Fibroblast of peridontal ligament (primary cell): ENCODE data around the gene VMP1.
"Not testable (repeated sequence)": the region's sequence is repeated elsewhere in the genome, so short reads cannot be mapped to it uniquely, and the experiment has no call there.

ENCODE experiments used
- DNase-seq: peaks from one replicate; pipeline ENCODE4 v3.0.0-alpha.2; 2010; ENCODE audit errors: extremely low read depth

The VMP1 gene

GRCh38 chr17:59840329-59841090 is 133.1 kb downstream of the VMP1 start:
- DNase-seq = peak; percentile 63

GRCh38 chr17:59841091-59841881 is 133.8 kb downstream of the VMP1 start:
- DNase-seq = peak; percentile 43

- not testable (repeated sequence) for DNase-seq
These were observed 134.4 kb downstream of the VMP1 start for GRCh38 chr17:59841882-59842263.

- DNase-seq = peak; percentile 97
These were observed 135.6 kb downstream of the VMP1 start for GRCh38 chr17:59842901-59843652.

GRCh38 chr17:59844884-59845594 is 137.6 kb downstream of the VMP1 start:
- DNase-seq = peak; percentile 69

GRCh38 chr17:59845595-59846393 is 138.3 kb downstream of the VMP1 start:
- DNase-seq = peak; percentile 95

GRCh38 chr17:59846394-59847165 is 139.1 kb downstream of the VMP1 start:
- peak; percentile 88 for DNase-seq

GRCh38 chr17:59848385-59848668 is 140.9 kb downstream of the VMP1 start:
- no peak for DNase-seq

- DNase-seq = peak; percentile 84
These were observed 141.3 kb downstream of the VMP1 start for GRCh38 chr17:59848778-59849177.

GRCh38 chr17:59850311-59850710 is 142.9 kb downstream of the VMP1 start:
- DNase-seq = not testable (repeated sequence)

GRCh38 chr17:59851439-59852375 is 144.3 kb downstream of the VMP1 start:
- DNase-seq = peak; percentile 96

- not testable (repeated sequence) for DNase-seq
These were observed 145.4 kb downstream of the VMP1 start for GRCh38 chr17:59852847-59853167.

GRCh38 chr17:59853168-59853918 is 145.9 kb downstream of the VMP1 start:
- DNase-seq = peak; percentile 81

GRCh38 chr17:59853919-59854729 is 146.7 kb downstream of the VMP1 start:
- not testable (repeated sequence) for DNase-seq

GRCh38 chr17:59856859-59857794 is 149.7 kb downstream of the VMP1 start:
- no peak for DNase-seq

- peak; percentile 69 for DNase-seq
These were observed 150.8 kb downstream of the VMP1 start for GRCh38 chr17:59858167-59858816.
